ENCODE measurements around the gene ARID3A.
"Not testable (repeated sequence)": the region's sequence is repeated elsewhere in the genome, so short reads cannot be mapped to it uniquely, and the experiment has no call there.

Gene ARID3A

GRCh38 chr19:925526-926322 lies at the start of gene ARID3A:
Gene ARID3A, plus strand, starts transcription at chr19:926035. Its CDS starts 3,494 bp downstream, at chr19:929529.
- DNase-seq (ENCODE audit: low spot score): peak; percentile 88

DNA sequence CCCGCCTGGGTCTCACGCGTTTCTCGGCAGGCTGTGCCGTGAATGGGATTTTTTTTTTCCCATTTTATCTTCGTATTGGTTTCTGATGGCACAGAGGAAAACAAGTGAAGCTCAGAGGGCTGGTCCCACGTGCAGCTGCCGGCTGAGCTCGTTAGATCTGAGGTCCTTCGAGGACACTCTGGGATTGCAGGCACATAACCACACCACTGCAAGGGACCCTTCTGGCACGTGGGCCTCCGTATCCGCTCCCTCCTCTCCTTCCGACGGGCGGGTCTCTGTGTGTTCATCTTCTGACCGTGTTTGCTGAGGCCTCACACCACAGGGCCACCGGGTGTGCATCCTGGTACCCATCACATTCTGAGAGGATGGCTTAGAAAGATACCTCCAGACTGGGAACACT lies 49.7 kb upstream of the ARID3A start:
- DNase-seq (ENCODE audit: low spot score): no peak

GRCh38 chr19:876780-877314 lies 49.0 kb upstream of the ARID3A start:
- no peak for DNase-seq (ENCODE audit: low spot score)

DNA sequence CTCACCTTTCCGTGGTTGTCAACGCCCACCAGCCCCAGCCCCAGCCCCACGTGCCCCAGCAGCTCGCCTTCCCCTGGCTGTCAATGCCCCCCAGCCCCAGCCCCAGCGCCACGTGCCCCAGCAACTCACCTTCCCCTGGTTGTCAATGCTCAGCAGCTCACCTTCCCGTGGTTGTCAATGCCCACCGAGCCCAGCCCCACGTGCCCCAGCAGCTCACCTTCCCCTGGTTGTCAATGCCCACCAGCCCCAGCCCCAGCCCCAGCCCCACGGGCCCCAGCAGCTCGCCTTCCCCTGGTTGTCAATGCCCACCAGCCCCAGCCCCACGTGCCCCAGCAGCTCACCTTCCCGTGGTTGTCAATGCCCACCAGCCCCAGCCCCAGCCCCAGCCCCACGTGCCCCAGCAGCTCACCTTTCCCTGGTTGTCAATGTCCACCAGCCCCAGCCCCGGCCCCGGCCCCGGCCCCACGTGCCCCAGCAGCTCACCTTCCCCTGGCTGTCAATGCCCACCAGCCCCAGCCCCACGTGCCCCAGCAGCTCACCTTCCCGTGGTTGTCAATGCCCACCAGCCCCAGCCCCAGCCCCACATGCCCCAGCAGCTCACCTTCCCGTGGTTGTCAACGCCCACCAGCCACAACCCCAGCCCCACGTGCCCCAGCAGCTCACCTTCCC lies 47.7 kb upstream of the ARID3A start:
- DNase-seq (ENCODE audit: low spot score): not testable (repeated sequence)

DNA sequence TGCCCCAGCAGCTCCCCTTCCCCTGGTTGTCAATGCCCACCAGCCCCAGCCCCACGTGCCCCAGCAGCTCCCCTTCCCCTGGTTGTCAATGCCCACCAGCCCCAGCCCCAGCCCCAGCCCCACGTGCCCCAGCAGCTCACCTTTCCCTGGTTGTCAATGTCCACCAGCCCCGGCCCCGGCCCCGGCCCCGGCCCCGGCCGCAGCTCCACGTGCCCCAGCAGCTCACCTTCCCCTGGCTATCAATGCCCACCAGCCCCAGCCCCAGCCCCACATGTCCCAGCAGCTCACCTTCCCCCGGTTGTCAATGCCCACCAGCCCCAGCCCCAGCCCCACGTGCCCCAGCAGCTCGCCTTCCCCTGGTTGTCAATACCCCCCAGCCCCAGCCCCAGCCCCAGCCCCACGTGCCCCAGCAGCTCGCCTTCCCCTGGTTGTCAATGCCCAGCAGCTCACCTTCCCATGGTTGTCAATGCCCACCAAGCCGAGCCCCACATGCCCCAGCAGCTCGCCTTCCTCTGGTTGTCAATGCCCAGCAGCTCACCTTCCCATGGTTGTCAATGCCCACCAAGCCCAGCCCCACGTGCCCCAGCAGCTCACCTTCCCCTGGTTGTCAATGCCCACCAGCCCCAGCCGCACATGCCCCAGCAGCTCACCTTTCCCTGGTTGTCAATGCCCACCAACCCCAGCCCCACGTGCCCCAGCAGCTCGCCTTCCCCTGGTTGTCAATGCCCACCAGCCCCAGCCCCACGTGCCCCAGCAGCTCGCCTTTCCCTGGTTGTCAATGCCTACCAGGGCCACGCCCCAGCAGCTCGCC lies 46.9 kb upstream of the ARID3A start:
- not testable (repeated sequence) for DNase-seq (ENCODE audit: low spot score)

DNA sequence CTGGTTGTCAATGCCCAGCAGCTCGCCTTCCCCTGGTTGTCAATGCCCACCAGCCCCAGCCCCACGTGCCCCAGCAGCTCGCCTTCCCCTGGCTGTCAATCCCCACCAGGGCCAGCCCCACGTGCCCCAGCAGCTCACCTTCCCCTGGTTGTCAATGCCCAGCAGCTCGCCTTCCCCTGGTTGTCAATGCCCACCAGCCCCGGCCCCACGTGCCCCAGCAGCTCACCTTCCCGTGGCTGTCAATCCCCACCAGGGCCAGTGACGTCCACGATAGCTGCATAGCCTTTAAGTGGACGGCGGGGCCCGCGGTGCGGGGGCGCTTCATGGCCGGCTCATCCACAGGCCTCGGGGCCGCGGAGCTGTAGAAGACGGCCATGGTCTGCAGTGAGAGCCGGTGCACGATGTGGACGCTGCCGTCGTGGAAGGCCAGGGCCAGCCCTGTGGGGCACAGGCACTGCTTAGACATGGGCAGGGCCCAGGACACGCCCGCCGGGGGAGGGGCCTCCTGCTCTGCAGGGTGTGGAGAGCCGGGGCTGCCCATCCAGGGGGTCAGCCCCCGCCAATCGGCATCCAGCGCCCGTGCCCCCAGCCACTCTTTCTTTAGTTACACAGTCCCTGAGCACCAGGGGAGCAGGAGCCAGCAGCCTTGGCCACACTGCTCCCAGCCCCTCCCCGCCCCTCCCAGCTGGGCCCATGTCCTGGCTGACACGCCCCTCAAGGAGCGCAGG lies 46.0 kb upstream of the ARID3A start:
- no peak for DNase-seq (ENCODE audit: low spot score)

GRCh38 chr19:881385-882071 lies 44.3 kb upstream of the ARID3A start:
- DNase-seq (ENCODE audit: low spot score): no peak

DNA sequence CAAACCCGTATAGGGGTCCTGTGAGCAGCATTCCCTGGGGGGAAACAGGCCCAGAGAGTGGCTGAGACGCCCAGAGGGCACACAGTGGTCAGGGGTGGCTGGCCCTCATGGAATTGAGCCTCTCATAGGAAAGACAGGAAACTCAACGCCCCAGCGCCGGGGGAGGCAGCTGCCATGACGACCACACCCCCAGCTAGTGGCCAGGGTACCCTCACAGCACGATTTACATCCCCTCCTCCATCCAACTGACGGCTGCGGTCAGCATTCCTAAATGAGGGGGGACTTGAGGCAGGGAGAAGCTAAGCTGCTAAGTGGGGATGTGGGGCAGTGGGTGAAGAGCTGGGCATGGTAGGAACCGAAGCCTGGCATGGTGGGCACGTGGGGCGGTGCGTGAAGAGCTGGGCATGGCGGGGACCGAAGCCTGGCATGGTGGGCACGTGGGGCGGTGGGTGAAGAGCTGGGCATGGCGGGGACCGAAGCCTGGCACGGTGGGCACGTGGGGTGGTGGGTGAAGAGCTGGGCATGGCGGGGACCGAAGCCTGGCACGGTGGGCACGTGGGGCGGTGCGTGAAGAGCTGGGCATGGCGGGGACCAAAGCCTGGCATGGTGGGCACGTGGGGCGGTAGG lies 42.9 kb upstream of the ARID3A start:
- DNase-seq (ENCODE audit: low spot score): no peak

GRCh38 chr19:883661-884211 lies 42.1 kb upstream of the ARID3A start:
- peak; percentile 89 for DNase-seq (ENCODE audit: low spot score)

GRCh38 chr19:884420-885211 lies 41.2 kb upstream of the ARID3A start:
- DNase-seq (ENCODE audit: low spot score): no peak

DNA sequence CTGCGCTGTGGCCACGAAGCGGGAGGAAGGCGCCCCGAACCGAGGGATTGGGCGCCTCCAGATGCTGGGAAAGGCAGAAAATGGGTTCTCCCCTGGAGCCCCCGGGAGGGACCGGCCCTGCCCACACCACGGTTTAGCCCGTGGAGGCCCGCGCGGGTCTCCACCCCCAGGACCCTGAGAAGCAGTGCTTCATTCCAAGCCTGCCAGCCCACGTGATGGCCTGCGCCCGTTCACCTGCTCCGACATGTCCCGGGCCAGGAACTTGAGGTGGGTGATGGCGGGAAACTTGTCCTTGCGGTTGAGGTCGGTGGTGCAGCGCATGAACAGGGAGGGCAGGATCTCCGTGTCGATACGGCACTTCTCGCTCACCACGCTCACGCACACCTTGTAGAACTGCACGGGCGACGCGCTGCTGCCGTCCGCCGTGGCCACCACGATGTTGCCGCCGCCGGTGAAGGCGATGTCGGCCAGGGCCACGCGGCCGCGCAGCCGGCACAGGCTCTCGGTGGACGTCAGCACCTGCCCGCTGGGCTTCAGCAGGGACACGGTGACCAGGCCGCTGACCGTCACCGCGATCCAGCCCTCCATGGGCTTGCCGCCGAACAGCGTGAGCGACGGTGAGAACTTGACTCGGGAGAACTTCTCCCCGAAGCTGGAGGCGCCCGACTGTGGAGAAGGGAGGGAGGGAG lies 40.2 kb upstream of the ARID3A start:
- DNase-seq (ENCODE audit: low spot score): no peak

DNA sequence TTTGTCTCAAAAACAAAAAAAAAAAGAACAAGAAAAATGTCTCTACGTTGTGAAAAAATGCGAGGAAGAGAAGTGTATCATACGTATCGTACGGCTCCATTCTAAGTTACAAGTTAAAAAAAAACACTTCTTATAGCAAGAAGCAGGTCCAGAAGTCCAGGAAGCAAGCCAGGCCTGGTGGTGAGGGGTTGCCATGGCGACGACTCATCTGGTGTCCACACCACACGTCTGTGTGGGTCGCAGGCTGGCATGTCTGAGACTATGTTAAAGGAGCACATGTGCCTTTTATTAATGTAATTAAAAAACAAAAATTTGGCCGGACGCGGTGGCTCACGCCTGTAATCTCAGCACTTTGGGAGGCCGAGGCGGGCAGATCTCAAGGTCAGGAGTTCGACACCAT lies 38.8 kb upstream of the ARID3A start:
- DNase-seq (ENCODE audit: low spot score): peak; percentile 46

DNA sequence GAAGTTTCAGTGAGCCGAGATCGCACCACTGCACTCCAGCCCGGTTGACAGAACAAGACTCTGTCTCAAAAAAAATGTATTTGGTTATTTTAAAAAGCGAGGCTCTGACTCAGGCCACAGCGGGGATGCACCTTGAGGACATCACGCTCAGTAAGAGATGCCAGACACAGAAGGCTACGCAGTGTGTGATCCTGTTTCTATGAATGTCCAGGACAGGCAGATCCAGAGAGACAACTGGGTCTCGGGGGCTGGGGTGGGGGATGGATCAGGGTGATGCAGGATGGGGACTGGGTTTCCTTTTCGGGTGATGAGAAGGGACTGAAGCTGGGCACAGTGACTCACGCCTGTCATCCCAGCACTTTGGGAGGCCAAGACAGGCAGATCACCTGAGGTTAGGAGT lies 38.2 kb upstream of the ARID3A start:
- DNase-seq (ENCODE audit: low spot score): no peak

DNA sequence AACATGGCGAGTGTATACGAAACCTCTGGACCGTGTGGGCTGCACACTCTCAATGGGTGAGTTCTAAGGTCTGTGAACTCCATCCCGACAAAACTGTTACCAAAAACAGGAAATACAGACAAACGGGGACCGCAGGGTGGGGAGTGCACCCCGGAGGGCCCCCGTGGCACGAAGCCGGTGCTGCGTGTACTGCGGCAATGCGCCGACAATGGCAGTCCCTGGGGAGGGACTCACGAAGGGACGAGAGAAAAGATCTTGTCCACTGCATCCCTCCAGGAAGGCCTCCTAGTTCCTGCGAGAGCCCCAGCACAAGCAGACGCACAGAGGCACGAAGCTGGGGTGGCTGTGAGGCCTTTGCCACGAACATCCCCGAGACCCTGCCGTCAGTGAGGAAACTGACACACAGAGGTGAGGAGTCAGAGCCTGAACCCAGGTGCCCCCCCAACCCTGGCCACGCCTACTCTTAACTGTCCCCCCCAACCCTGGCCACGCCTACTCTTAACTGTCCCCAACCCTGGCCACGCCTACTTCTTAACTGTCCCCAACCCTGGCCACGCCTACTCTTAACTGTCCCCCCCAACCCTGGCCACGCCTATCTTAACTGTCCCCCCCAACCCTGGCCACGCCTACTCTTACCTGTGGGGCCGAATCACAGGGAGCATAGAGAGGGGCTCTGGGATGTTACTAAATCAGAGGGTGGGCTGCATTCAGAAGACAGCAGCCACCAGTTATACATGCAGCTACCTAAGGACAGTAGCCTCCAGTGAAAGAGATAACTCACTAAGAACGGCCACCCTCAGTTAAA lies 37.1 kb upstream of the ARID3A start:
- DNase-seq (ENCODE audit: low spot score): no peak

- no peak for DNase-seq (ENCODE audit: low spot score)
Observed at GRCh38 chr19:889662-890295, 36.1 kb upstream of the ARID3A start.

DNA sequence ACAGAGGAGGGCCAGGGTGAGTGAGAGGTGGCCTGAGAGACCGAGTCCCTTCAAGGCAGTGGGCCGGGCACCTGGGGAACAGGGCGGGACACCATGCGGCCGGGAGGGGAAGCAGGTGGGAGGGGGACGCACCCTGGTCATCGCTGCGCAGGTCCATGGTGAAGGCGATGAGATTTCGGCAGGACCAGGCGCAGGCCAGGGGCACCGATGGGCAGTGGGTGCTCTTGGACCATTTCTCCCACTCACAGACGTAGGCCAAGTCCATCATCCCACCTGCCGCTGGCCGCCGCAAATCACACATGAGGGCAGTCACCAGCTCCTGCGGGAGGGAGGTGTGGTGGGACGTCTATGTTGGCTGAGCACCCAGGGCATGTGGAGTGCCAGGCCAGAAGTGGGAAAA lies 35.0 kb upstream of the ARID3A start:
- DNase-seq (ENCODE audit: low spot score): no peak

GRCh38 chr19:891421-892200 lies 34.2 kb upstream of the ARID3A start:
- not testable (repeated sequence) for DNase-seq (ENCODE audit: low spot score)

Measured in kidney tubule cell (primary cell).